Measurements from ENCODE around the gene BBC3.

Gene BBC3

DNA sequence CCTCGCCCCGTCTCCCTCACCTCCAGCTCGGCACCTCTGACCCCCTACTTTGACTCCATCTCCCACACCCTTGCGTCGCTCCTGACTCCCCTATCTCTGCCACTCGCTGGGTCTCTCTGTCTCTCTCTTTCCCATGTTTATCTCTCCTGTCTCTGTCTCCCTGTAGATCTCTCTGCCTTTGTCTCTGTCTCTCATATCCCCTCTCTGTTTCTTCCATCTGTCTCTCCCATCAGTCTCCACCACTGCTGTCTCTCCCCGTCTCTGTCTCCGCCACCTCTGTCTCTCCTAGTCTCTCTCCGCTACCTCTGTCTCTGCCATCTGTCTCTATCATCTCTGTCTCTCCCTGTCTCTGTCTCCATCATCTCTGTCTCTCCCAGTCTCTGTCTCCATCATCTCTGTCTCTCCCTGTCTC, 12.4 kb upstream of the BBC3 start:
- Histone ChIP-seq H3K9me3 (ENCODE audit: control insufficient read depth, low read length) (no peaks in the 10 kb centered on the region), H3K36me3 (ENCODE audit: control insufficient read depth, insufficient read depth, low read length) (no peaks in the 10 kb centered on the region), H3K27me3 (replicated peaks; ENCODE audit: control insufficient read depth, insufficient read depth, low read length, poor library complexity, severe bottlenecking) (no peaks in the 10 kb centered on the region), H3K4me1 (ENCODE audit: control insufficient read depth, insufficient read depth, low read length, poor library complexity, severe bottlenecking) (peaks cover 36% of the 10 kb centered on the region), H3K27ac (ENCODE audit: insufficient read depth, low read length, poor library complexity, severe bottlenecking) (peak overlapping the region; percentile 55), H3K4me3 (ENCODE audit: insufficient read depth, low read depth, low read length, poor library complexity, severe bottlenecking) (peak overlapping the region; percentile 13)
- DNase-seq, result no peak

GRCh38 chr19:47241919-47242577, 11.0 kb upstream of the BBC3 start:
- H3K9me3 ChIP-seq (ENCODE audit: control insufficient read depth, low read length), result no peaks in the 10 kb centered on the region
- no peak overlapping the region for H3K27ac ChIP-seq (ENCODE audit: insufficient read depth, low read length, poor library complexity, severe bottlenecking)
- peaks cover 36% of the 10 kb centered on the region for H3K4me1 ChIP-seq (ENCODE audit: control insufficient read depth, insufficient read depth, low read length, poor library complexity, severe bottlenecking)
- H3K36me3 ChIP-seq (ENCODE audit: control insufficient read depth, insufficient read depth, low read length), result no peaks in the 10 kb centered on the region
- no peaks in the 10 kb centered on the region for H3K27me3 ChIP-seq (replicated peaks; ENCODE audit: control insufficient read depth, insufficient read depth, low read length, poor library complexity, severe bottlenecking)
- DNase-seq, result no peak
- H3K4me3 ChIP-seq (ENCODE audit: insufficient read depth, low read depth, low read length, poor library complexity, severe bottlenecking), result no peak overlapping the region

GRCh38 chr19:47240996-47241918, 10.3 kb upstream of the BBC3 start:
- H3K4me1 ChIP-seq (ENCODE audit: control insufficient read depth, insufficient read depth, low read length, poor library complexity, severe bottlenecking), result peaks cover 36% of the 10 kb centered on the region
- H3K27ac ChIP-seq (ENCODE audit: insufficient read depth, low read length, poor library complexity, severe bottlenecking), result peak overlapping the region; percentile 15
- H3K36me3 ChIP-seq (ENCODE audit: control insufficient read depth, insufficient read depth, low read length), result no peaks in the 10 kb centered on the region
- H3K27me3 ChIP-seq (replicated peaks; ENCODE audit: control insufficient read depth, insufficient read depth, low read length, poor library complexity, severe bottlenecking), result no peaks in the 10 kb centered on the region
- DNase-seq, result peak; percentile 81 to 82 (median 81)
- H3K9me3 ChIP-seq (ENCODE audit: control insufficient read depth, low read length), result no peaks in the 10 kb centered on the region
- H3K4me3 ChIP-seq (ENCODE audit: insufficient read depth, low read depth, low read length, poor library complexity, severe bottlenecking), result no peak overlapping the region

DNA sequence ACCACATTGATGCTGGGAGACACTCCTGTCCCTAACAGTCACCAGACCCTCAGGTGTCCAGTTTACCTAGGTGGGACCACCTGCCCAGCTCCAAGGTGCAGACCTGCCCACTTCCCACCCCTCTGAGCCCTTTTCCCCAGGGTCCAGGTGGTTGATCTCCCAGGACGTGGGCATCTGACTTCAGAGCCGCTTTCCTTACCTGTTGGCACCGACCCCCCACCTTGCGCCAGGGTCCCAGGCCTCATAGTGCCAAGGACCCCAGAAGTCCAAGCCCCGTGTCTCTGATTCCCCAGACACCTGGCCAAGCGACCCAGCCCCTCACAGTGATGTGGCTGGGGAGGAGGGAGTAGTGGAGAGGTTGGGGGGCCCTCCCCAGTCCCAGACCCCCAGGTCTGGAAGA, 9.6 kb upstream of the BBC3 start:
- H3K27me3 ChIP-seq (replicated peaks; ENCODE audit: control insufficient read depth, insufficient read depth, low read length, poor library complexity, severe bottlenecking), result no peaks in the 10 kb centered on the region
- peak overlapping the region; percentile 15 for H3K27ac ChIP-seq (ENCODE audit: insufficient read depth, low read length, poor library complexity, severe bottlenecking)
- DNase-seq, result no peak
- H3K9me3 ChIP-seq (ENCODE audit: control insufficient read depth, low read length), result no peaks in the 10 kb centered on the region
- no peak overlapping the region for H3K4me3 ChIP-seq (ENCODE audit: insufficient read depth, low read depth, low read length, poor library complexity, severe bottlenecking)
- peaks cover 36% of the 10 kb centered on the region for H3K4me1 ChIP-seq (ENCODE audit: control insufficient read depth, insufficient read depth, low read length, poor library complexity, severe bottlenecking)
- H3K36me3 ChIP-seq (ENCODE audit: control insufficient read depth, insufficient read depth, low read length), result no peaks in the 10 kb centered on the region

DNA sequence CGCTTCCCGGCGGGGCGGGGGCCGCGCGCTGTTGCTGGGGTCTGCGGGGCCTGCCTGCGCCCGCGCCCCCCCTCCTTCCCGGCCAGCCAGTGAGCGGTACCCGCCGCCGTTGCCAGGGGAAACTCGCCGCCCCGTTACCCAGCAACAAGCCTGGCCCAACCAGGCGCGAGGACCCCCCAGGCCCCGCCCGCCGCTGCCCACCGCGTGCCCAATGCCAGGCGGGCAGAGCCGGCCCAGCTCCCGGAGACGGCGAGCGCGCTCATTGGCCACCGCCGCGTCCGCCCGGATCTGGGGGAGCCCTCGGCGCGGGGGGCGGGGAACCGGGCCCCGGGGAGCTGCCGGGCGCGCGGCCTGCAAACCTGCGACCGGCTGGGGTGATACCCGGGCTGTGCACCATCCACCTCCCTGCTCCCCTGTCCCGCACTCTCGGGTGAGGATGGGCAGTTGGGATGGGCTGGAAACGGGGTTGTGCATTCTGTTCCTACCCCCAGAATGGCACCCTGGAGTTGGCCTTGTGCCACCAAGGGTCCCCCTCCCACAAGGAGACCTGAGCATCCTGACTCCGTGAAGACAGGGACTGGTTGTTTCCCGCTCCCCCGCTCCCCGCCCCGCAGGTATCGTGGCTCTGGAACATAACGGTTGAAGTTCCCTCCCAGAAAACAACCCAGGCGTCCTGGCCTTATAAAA, 8.8 kb upstream of the BBC3 start:
- Histone ChIP-seq H3K4me3 (ENCODE audit: insufficient read depth, low read depth, low read length, poor library complexity, severe bottlenecking) (peak overlapping the region; percentile 11), H3K4me1 (ENCODE audit: control insufficient read depth, insufficient read depth, low read length, poor library complexity, severe bottlenecking) (peaks cover 36% of the 10 kb centered on the region), H3K9me3 (ENCODE audit: control insufficient read depth, low read length) (no peaks in the 10 kb centered on the region), H3K36me3 (ENCODE audit: control insufficient read depth, insufficient read depth, low read length) (no peaks in the 10 kb centered on the region), H3K27me3 (replicated peaks; ENCODE audit: control insufficient read depth, insufficient read depth, low read length, poor library complexity, severe bottlenecking) (no peaks in the 10 kb centered on the region), H3K27ac (ENCODE audit: insufficient read depth, low read length, poor library complexity, severe bottlenecking) (no peak overlapping the region)
- DNase-seq, result peak; percentile 66 to 70 (median 68)

DNA sequence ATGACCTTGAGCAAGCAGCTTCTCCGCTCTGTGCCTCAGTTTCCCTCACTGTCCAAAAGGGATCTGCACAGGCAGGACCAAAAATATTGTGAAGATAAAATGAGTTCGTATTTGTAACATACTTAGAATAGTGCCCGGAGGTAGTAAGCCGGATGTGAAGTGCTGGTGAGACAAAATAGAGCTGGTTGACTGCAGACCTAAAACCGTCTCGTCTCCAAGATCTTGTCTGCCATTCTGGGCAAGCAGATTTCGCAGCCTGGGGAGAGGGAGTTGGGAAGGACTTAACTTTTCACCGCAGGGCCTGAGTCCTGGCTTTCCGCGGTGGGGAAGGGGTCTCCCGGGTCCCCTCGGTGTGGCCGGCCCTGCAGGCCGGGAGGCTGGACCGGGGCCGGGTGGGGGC, 8.2 kb upstream of the BBC3 start:
- no peaks in the 10 kb centered on the region for H3K36me3 ChIP-seq (ENCODE audit: control insufficient read depth, insufficient read depth, low read length)
- peaks cover 36% of the 10 kb centered on the region for H3K4me1 ChIP-seq (ENCODE audit: control insufficient read depth, insufficient read depth, low read length, poor library complexity, severe bottlenecking)
- no peaks in the 10 kb centered on the region for H3K9me3 ChIP-seq (ENCODE audit: control insufficient read depth, low read length)
- H3K27me3 ChIP-seq (replicated peaks; ENCODE audit: control insufficient read depth, insufficient read depth, low read length, poor library complexity, severe bottlenecking), result no peaks in the 10 kb centered on the region
- H3K4me3 ChIP-seq (ENCODE audit: insufficient read depth, low read depth, low read length, poor library complexity, severe bottlenecking), result peak overlapping the region; percentile 33
- H3K27ac ChIP-seq (ENCODE audit: insufficient read depth, low read length, poor library complexity, severe bottlenecking), result peak overlapping the region; percentile 4
- DNase-seq, result no peak

GRCh38 chr19:47236072-47236675, 5.2 kb upstream of the BBC3 start:
- peaks cover 25% of the 10 kb centered on the region for H3K4me1 ChIP-seq (ENCODE audit: control insufficient read depth, insufficient read depth, low read length, poor library complexity, severe bottlenecking)
- H3K27ac ChIP-seq (ENCODE audit: insufficient read depth, low read length, poor library complexity, severe bottlenecking), result no peak overlapping the region
- no peaks in the 10 kb centered on the region for H3K27me3 ChIP-seq (replicated peaks; ENCODE audit: control insufficient read depth, insufficient read depth, low read length, poor library complexity, severe bottlenecking)
- no peak for DNase-seq
- no peaks in the 10 kb centered on the region for H3K36me3 ChIP-seq (ENCODE audit: control insufficient read depth, insufficient read depth, low read length)
- no peak overlapping the region for H3K4me3 ChIP-seq (ENCODE audit: insufficient read depth, low read depth, low read length, poor library complexity, severe bottlenecking)
- no peaks in the 10 kb centered on the region for H3K9me3 ChIP-seq (ENCODE audit: control insufficient read depth, low read length)

GRCh38 chr19:47232422-47233211, 1.6 kb upstream of the BBC3 start:
- no peaks in the 10 kb centered on the region for H3K27me3 ChIP-seq (replicated peaks; ENCODE audit: control insufficient read depth, insufficient read depth, low read length, poor library complexity, severe bottlenecking)
- no peak for DNase-seq
- no peaks in the 10 kb centered on the region for H3K36me3 ChIP-seq (ENCODE audit: control insufficient read depth, insufficient read depth, low read length)
- no peaks in the 10 kb centered on the region for H3K9me3 ChIP-seq (ENCODE audit: control insufficient read depth, low read length)
- peaks cover 23% of the 10 kb centered on the region for H3K4me1 ChIP-seq (ENCODE audit: control insufficient read depth, insufficient read depth, low read length, poor library complexity, severe bottlenecking)
- no peak overlapping the region for H3K4me3 ChIP-seq (ENCODE audit: insufficient read depth, low read depth, low read length, poor library complexity, severe bottlenecking)
- no peak overlapping the region for H3K27ac ChIP-seq (ENCODE audit: insufficient read depth, low read length, poor library complexity, severe bottlenecking)
